HG03108 (cell line): Measurements from ENCODE around the gene FCHO1.
"Not testable (repeated sequence)": the region's sequence is repeated elsewhere in the genome, so short reads cannot be mapped to it uniquely, and the experiment has no call there.

Source experiments
- ATAC-seq: cut with Tn5 transposase; IDR thresholded peaks from one replicate; pipeline ENCODE4 v1.9.1; 2021; ENCODE audit warnings: moderate library complexity; ENCODE audit not compliant: unreplicated experiment

FCHO1 gene

DNA sequence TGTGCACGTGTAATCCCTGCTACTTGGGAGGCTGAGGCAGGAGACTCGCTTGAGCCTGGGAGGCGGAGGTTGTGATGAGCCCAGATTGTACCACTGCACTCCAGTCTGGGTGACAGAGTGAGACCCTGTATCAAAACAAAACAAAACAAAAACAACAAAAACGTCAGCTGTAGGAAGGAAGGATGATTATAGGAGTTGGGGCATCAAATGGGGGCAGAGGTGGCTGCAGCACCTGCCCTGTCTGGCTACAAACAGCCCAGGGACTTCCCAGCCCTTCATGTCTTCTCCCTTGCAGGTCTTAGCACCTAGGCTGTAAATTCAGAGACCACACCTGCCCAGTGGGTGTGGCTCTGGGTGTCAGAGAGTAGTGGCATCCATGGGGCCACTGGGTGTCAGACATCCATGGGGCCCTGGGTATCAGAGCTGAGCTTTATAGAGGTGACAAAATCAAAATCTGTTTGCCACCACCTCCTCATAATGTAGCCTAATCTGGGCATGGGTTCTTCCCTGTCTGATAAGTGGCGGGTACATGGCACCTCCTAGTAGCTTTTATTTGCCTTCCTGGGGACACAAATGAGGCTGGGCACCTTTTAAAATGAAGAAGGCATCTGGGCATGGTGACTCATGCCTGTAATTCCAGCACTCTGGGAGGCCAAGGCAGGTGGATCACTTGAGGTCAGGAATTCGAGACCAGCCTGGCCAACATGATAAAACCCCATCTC lies 38.9 kb downstream of the FCHO1 start:
- ATAC-seq: no peak

DNA sequence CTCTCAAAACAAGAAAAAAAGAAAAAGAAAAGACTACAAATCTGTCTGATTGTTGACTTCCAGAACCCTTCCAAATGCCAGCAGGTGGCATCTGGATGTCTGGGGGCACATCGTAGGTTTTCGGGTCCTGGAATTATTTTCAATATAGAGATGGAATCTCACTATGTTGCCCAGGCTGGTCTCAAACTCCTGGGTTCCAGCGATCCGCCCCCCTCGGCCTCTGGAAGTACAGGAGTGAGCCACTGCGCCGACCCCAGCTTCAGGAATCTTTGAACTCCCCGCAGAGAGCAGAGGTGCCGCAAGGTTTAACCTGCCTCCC lies 43.1 kb downstream of the FCHO1 start:
- no peak for ATAC-seq

DNA sequence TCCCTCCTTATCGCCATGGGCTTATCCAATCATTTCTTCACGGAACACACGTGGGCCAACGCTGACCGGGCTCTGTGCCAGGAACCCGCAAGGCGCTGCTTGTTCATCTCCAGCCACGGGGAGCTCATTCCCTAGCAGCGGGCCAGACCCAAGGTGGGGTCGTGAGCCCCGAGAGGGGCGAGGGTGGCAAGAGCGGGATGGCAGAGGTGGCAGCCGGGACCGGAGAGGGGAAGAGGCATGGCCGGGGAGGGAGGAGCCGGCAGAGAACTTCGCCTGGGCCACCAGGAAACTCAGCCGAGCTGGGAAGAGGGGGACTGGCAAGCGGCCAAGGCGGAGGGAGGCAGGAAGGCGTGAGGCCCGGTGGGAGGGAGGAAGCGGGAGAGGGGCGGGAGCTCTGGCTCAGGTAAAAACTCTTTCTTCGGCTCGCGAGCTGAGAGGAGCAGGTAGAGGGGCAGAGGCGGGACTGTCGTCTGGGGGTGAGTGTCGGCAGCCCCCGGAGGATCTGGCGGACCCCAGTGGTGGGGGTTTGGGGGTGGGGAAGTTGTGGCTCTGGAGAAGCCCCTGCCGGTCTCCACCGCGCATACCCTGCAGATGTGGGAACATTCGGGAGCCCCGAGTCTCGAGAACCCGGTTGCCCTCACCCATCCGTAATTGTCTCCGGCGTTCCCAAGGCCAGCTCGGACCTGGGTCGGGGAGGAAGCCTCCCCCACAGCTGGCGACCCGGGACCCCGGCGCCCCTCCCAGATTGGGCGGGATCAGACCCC lies 43.6 kb downstream of the FCHO1 start, which contains the start of gene B3GNT3:
Gene B3GNT3 (plus strand): TSS at position 408 of the 764 bp plus-strand sequence. CDS start 12,670 bp downstream, outside the sequence.
- no peak for ATAC-seq

DNA sequence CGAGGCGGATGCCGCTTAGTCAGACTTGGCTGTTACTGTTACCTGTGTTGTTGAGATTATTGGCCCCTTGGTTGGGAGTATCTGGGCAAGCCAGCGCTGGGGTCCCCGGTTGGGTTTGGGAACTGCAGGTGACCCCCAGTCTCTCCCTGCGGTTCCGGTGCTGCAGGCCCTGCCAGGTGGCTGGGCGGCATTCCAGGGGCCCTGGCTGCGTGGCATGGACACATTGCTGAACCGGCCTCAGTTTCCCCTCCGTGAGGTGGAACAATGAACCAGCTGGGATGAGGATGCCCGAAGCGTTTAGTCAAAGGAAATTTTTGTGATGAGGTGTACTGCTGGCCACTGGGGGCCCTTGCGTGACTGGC lies 44.2 kb downstream of the FCHO1 start:
- no peak for ATAC-seq

DNA sequence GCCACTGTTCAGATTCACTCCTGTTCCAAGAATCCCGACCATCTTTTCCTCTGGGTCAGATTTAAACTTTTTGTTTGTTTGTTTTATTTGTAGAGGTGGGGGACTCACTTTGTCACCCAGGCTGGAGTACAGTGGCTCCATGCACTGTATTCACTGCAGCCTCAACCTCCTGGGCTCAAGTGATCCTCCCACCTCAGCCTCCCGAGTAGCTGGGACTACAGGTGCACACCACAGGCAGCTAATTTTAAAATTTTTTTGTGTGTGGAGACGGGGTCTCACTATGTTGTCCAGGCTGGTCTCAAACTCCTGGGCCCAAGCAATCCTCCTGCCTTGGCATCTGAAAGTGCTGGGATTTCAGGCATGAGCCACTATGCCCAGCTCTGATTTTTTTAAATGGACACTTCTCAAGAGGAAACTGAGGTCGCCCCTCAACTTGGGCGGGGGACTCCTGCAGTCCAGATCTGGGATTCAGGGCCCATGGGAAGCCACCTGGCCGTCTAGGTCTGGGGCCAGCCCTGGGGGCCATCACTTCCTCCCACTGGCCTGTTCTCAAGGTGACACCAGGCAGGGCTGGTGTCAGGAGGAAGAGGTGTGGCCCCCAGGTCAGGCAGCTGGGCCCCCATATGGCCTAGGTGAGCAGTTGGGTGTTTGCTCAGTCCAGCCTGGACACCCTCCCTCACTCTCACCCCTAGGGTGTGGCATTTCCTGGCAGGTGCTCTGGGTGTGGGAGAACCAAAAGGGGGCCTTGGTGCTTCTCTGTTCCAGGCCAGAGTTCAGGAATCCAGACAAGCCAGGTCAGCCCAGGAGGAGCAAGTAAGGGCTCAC lies 44.9 kb downstream of the FCHO1 start:
- no peak for ATAC-seq

DNA sequence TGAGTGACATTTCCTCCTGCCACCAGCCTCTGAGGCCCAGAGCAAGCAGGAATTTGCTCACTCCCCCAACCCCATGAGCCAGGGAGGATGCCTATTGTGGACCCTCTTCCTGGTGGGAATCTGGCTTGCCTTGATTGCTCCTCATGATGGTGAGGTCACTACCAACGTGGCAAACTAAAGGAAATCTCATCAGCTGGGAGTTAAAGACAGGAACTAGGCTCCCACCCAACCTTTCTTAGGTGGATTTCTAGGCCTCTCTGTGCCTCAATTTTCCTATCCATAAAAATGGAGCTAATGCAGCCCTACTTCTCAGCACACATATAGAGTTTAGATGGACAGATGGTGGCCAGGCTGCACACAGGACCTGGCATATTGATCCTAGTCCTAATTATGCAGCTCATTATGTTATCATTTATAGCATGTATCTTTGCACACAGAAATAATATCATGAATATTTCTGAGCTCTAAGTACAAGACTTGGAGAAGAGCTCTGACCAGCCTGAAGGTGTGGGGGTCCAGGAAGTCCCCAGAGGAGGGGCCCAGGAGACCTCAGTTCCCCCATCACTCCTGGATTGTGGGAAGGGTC lies 45.7 kb downstream of the FCHO1 start:
- no peak for ATAC-seq

DNA sequence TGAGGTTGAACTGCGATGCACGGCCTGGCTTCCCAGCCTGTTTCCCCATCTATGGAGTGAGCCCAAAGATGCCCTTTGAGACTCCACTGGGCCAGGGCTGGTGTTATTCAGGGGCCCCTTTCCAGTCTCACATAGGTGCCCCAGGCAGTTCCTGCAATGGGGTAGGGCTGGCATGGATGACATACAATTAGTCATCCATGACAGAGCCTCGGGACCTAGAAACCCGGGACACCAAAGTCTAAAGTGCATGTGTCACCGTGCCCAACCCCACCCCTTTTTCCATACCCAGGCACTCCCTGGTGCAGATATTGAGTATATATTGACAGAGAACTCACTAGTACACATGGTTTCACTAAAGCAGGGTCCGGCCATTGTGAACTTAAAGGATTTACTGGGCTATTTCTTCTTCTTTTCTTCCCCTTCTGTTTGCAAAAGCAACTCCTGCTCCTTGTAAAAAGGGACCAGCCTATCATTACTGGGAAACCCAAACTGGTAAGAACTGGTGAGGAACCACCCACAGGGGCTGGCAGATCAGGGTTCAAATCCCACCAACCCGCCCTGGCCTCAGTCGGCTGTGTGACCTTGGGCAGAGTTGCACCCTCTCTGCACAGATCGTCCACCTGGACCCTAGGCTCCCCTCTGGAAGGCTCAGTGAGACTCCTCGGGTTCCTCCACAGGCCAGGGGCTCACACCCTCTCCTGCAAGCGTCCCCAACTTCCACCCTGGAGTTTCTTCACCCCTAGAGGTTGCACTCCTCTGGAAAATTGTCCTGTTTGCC lies 46.3 kb downstream of the FCHO1 start:
- ATAC-seq: no peak

DNA sequence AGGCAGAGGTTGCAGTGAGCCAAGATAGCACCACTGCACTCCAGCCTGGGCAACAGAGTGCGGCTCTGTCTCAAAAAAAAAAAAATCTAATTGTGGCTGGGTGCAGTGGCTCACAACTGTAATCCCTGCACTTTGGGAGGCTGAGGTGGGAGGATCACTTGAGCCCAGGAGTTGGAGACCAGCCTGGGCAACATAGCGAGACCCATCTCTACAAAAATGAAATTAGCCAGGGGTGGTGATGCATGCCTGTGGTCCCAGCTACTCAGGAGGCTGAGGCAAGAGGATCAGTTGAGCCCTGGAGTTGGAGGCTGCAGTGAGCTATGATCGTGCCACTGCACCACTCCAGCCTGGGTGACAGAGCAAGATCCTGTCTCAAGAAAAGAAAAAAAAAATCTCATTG lies 47.3 kb downstream of the FCHO1 start:
- ATAC-seq: not testable (repeated sequence)

DNA sequence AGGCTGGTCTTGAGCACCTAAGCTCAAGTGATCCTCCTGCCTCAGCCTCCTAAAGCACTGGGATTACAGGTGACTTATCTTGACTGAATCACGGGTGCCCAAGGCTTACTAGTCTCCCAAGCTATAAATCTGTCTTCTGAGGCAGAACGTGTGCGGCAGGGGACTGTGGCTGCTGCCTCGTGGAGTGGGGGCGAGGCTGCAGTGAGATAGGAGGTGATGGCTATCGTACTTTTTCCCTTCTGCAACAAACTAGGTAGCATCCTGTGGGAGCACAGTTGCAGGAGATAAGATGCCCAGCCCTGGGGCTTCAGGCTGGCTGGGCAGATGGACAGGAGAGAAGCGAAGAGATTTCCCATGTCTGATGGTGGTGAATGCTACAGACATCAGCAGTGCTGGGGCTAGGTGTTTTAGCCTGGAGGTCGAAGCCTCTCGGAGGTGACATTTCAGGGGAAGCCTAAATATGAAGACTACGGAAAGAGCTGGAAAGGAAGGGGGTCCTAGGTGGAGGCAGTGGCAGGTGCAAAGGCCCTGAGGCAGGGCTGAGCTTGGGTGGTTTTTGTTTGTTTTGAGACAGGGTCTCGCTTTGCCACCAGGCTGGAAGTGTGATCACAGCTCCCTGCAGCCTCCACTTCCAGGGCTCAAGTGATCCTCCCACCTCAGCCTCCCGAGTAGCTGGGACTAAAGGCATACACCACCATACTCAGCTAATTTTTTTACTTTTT lies 51.0 kb downstream of the FCHO1 start:
- no peak for ATAC-seq

DNA sequence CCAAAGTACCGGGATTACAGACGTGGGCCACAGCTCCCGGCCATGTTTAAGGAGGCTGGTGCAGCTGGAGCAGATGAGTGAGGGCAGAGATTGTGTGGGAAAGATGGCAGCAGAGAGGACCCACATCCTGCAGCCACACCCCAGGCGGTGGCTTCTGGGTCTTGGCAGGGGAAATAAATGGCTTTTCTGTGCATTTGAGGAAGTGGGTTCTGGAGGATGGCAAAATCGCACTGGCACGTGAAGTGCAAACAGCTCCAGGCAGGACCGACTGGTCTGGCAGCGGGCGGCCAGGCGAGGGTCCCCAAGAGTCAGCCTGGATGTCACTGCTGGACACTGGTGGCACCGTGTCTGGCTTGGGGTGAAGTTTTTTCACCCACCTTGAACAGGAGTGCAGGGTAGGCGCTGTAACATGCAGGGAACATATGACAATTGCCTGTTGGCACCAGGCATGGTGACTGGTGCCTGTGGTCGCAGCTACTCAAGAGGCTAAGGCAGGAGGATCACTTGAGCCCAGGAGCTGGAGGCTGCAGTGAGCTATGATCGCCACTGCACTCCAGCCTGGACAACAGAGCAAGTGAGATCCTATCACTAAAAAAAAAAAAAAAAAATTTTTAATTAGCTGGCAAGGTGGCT lies 52.1 kb downstream of the FCHO1 start:
- ATAC-seq: no peak

DNA sequence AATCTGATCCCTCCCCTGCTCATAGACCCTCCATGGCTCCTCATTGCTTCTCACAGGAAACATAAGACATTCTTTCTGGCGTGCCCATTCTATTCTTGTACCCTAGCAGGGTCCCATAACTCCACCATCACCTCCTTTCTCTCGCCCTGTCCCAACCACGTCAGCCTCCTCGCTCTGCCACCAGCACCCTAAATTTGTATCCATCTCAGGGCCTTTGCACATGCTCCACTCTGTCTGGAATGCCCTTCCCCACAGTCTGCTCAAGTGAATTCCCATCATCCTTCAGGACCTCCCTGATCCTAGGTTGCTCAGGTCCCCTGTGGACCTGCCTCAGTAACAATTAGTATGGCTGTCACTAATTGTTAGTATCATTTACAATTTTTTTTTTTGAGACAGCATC lies 54.1 kb downstream of the FCHO1 start:
- no peak for ATAC-seq

DNA sequence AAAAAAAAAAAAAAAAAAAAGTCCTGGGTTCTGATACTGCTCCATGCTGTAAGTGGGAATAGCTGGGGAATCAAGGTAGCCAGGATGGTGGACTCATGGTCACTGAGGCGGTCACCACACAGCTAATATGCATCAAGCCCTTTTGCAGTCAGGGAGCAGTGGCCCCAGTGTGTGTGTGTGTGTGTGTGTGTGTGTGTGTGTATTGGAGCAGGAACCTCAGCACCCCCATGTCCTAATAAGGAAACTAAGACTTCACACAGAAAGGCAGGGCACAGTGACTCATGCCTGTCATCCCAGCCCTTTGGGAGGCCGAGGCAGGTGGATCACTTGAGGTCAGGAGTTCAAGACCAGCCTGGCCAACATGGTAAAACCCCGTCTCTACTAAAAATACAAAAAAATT lies 55.7 kb downstream of the FCHO1 start:
- no peak for ATAC-seq

DNA sequence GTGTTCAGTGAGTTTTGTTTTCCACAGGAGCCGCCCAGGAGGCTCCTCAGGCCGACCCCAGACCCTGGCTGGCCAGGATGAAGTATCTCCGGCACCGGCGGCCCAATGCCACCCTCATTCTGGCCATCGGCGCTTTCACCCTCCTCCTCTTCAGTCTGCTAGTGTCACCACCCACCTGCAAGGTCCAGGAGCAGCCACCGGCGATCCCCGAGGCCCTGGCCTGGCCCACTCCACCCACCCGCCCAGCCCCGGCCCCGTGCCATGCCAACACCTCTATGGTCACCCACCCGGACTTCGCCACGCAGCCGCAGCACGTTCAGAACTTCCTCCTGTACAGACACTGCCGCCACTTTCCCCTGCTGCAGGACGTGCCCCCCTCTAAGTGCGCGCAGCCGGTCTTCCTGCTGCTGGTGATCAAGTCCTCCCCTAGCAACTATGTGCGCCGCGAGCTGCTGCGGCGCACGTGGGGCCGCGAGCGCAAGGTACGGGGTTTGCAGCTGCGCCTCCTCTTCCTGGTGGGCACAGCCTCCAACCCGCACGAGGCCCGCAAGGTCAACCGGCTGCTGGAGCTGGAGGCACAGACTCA lies 56.5 kb downstream of the FCHO1 start:
- no peak for ATAC-seq

DNA sequence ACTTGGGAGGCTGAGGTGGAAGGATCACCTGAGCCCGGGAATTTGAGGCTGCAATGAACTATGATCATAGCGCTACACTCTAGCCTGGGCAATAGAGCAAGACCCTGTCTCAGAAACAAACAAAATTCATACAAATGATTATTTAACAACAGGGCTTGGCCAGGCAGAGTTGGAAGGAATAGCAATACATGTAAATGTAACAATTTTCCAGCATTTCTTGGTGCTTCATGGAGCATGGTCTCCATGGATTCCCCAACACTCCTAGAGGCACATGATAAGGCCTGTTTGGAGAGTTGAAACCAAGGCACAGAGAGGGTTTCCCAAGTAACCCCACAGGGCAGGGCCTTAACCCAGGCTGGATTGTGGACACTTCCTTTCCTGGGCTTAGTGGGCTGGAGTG lies 59.8 kb downstream of the FCHO1 start:
- no peak for ATAC-seq

DNA sequence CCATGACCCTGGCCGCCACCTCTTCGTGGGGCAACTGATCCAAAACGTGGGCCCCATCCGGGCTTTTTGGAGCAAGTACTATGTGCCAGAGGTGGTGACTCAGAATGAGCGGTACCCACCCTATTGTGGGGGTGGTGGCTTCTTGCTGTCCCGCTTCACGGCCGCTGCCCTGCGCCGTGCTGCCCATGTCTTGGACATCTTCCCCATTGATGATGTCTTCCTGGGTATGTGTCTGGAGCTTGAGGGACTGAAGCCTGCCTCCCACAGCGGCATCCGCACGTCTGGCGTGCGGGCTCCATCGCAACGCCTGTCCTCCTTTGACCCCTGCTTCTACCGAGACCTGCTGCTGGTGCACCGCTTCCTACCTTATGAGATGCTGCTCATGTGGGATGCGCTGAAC lies 60.4 kb downstream of the FCHO1 start:
- ATAC-seq: no peak

DNA sequence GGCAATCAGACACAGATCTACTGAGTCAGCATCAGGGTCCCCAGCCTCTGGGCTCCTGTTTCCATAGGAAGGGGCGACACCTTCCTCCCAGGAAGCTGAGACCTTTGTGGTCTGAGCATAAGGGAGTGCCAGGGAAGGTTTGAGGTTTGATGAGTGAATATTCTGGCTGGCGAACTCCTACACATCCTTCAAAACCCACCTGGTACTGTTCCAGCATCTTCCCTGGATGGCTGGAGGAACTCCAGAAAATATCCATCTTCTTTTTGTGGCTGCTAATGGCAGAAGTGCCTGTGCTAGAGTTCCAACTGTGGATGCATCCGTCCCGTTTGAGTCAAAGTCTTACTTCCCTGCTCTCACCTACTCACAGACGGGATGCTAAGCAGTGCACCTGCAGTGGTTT lies 60.8 kb downstream of the FCHO1 start:
- ATAC-seq: no peak

DNA sequence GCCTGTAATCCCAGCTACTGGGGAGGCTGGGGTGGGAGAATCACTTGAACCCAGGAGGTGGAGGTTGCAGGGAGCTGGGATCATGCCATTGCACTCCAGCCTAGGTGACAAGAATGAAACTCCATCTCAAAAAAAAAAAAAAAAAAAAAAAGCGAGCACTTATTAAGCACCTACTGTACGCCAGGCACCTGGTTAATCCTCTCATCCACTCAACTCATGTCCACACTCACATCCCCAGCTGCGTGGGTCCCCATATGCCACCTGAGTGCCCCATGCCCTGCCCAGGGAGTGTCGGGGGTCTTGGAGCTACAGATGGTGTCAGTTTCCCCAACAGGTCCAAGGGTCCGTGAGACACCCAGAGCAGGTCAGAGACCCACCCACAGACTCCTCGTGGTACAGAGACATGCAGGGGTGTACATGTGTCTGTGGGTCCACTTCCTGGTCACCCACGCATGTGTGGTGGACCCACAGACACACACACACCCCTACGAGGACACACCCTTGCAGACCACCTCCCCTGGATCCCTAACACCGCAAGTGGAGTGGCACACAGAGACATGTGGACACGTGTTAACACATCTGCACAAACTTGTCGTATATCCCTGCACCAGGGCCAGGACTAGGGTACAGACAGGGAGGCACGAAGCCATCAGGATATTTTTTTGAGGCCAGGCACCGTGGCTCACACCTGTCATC lies 66.5 kb downstream of the FCHO1 start:
- no peak for ATAC-seq

DNA sequence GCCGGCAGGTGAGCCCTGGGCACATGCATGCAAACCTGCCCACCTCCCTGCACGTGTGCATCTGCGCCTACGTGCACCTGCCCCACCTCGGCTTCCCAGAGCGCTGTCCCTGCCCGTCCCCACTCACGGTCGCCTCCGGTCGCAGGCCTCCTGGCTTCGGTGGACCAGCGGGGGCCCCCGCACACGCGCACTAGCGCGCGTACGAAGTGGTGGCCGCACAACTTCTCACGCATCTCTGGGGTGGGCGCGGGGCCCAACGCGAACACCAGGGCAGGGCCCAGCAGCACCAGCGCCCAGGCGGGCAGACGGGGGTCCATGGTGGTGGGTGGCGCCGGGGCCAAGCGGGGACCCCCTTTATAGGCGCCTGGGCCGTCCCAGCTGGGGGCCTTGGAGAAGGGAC lies 69.9 kb downstream of the FCHO1 start, which contains the start of gene INSL3:
Gene INSL3 (minus strand): TSS at position 330 of the 400 bp plus-strand sequence. CDS start 13 bp downstream, at position 317.
- no peak for ATAC-seq
